Liver (tissue), 9 donors: ENCODE measurements around the gene ATP1A3. TPM values are rescaled to one million over a fixed set of nuclear protein-coding genes. Genes with fewer than 3 reads are reported as not detected.

ENCODE experiments used
- DNase-seq: peaks from one replicate; pipeline ENCODE4 v3.0.0-alpha.2; 2017; ENCODE audit warnings: low spot score
- H3K27ac ChIP-seq, 2 donors: one replicate each; pipeline ENCODE4 v1.7.0; 2013; ENCODE audit warnings: inconsistent platforms in 2 of 2, low read length in 2 of 2, control low read depth in 1 of 2, low read depth in 1 of 2, mild to moderate bottlenecking in 1 of 2
- H3K27me3 ChIP-seq, 4 donors: one replicate each; pipeline versions ENCODE4 v1.6.1 to v1.7.0; 2013; ENCODE audit warnings: low read length in 3 of 4, inconsistent platforms in 1 of 4, mild to moderate bottlenecking in 1 of 4, moderate library complexity in 1 of 4; ENCODE audit not compliant: control insufficient read depth in 4 of 4, insufficient read depth in 4 of 4
- H3K36me3 ChIP-seq, 4 donors: one replicate each; pipeline versions ENCODE4 v1.6.1 to v1.7.0; 2013; ENCODE audit warnings: low read length in 3 of 4, mild to moderate bottlenecking in 3 of 4, low read depth in 1 of 4, moderate library complexity in 1 of 4; ENCODE audit not compliant: control insufficient read depth in 4 of 4, insufficient read depth in 3 of 4
- H3K4me1 ChIP-seq, 4 donors: one replicate each; pipeline versions ENCODE4 v1.6.1 to v1.7.0; 2013; ENCODE audit warnings: low read length in 3 of 4, mild to moderate bottlenecking in 3 of 4, moderate library complexity in 1 of 4; ENCODE audit not compliant: control insufficient read depth in 4 of 4, insufficient read depth in 4 of 4
- H3K4me3 ChIP-seq, 3 donors: one replicate each; pipeline versions ENCODE4 v1.6.1 to v1.7.0; 2013; ENCODE audit warnings: low read length in 3 of 3, control low read depth in 1 of 3, low read depth in 1 of 3, mild to moderate bottlenecking in 1 of 3
- H3K9ac ChIP-seq, 2 donors: one replicate each; pipeline ENCODE4 v1.7.0; 2013; ENCODE audit warnings: low read length in 2 of 2, mild to moderate bottlenecking in 2 of 2, moderate library complexity in 2 of 2, control low read depth in 1 of 2, low read depth in 1 of 2
- H3K9me3 ChIP-seq, 4 donors: one replicate each; pipeline versions ENCODE4 v1.6.1 to v1.7.0; 2013; ENCODE audit warnings: low read length in 3 of 4; ENCODE audit not compliant: control insufficient read depth in 4 of 4
- FOXA2 ChIP-seq: IDR thresholded peaks from 2 replicates; pipeline ENCODE4 v1.6.1; 2016; ENCODE audit warnings: antibody characterized with exemption
- GABPA ChIP-seq, 2 donors: IDR thresholded peaks in 1 of 2; conservative IDR thresholded peaks in 1 of 2; 2 replicates each; pipeline ENCODE4 v1.6.1; 2016; ENCODE audit warnings: antibody characterized with exemption in 2 of 2, mild to moderate bottlenecking in 1 of 2, moderate library complexity in 1 of 2
- HNF4A ChIP-seq, 2 donors: conservative IDR thresholded peaks; 2 replicates each; pipeline ENCODE4 v1.6.1; 2016; ENCODE audit warnings: antibody characterized with exemption in 2 of 2, mild to moderate bottlenecking in 2 of 2
- HNF4G ChIP-seq: IDR thresholded peaks from 2 replicates; pipeline ENCODE4 v1.6.1; 2016; ENCODE audit warnings: antibody characterized with exemption
- JUND ChIP-seq, 2 donors: IDR thresholded peaks; 2 replicates each; pipeline ENCODE4 v1.6.1; 2016; ENCODE audit warnings: antibody characterized with exemption in 2 of 2
- NR2F2 ChIP-seq: IDR thresholded peaks from 2 replicates; pipeline ENCODE4 v1.6.1; 2016; ENCODE audit warnings: antibody characterized with exemption
- RAD21 ChIP-seq, 2 donors: IDR thresholded peaks; 2 replicates each; pipeline ENCODE4 v1.6.1; 2016; ENCODE audit warnings: antibody characterized with exemption in 2 of 2, mild to moderate bottlenecking in 2 of 2
- RXRA ChIP-seq, 2 donors: IDR thresholded peaks; 2 replicates each; pipeline ENCODE4 v1.6.1; 2017 to 2018; ENCODE audit warnings: antibody characterized with exemption in 2 of 2, mild to moderate bottlenecking in 1 of 2
- SP1 ChIP-seq: IDR thresholded peaks from 2 replicates; pipeline ENCODE4 v1.6.1; 2018; ENCODE audit warnings: antibody characterized with exemption, mild to moderate bottlenecking
- TAF1 ChIP-seq: conservative IDR thresholded peaks from 2 replicates; pipeline ENCODE4 v1.6.1; 2016; ENCODE audit warnings: antibody characterized with exemption, mild to moderate bottlenecking
- YY1 ChIP-seq: IDR thresholded peaks from 2 replicates; pipeline ENCODE4 v1.6.1; 2016; ENCODE audit warnings: antibody characterized with exemption, mild to moderate bottlenecking
- WGBS: extraction: QIAGEN DNeasy Blood & Tissue Kit; methylation state at CpG from one replicate; pipeline ENCODE4 v1.1.7; 2013; 5-methylcytosine and 5-hydroxymethylcytosine counted together
- polyA plus RNA-seq, 2 donors: library from polyadenylated mRNA; stranded (reverse) in 1 of 2; unstranded in 1 of 2; fragments of 200-250 nt in 1 of 2; fragments of >200 nt in 1 of 2; fragmentation: Nextera tagmentation in 1 of 2; extraction: Ambion mirVana in 1 of 2; gene quantifications; one replicate each; pipeline versions ENCODE4 v1.2.1 to v1.2.3, GENCODE V29; 2013 to 2015
- total RNA-seq, 2 donors: library from RNA; depleted of rRNA; stranded (reverse); fragments of >200 nt; gene quantifications; one replicate each; pipeline ENCODE4 v1.2.3, GENCODE V29; 2014
- TF ChIP-seq, protein P1 (sequence below): IDR thresholded peaks from 2 replicates; pipeline ENCODE4 v1.6.1; 2016; ENCODE audit warnings: antibody characterized with exemption
- TF ChIP-seq, protein P2 (sequence below): fragments of 150-350 bp; IDR thresholded peaks from 2 replicates; pipeline ENCODE4 v1.5.1; 2017; ENCODE audit warnings: improper control_type of control experiment, low read depth, low read length; ENCODE audit not compliant: missing input control
- TF ChIP-seq, protein P3 (sequence below): IDR thresholded peaks from 2 replicates; pipeline ENCODE4 v1.6.1; 2016; ENCODE audit warnings: antibody characterized with exemption
- donor health status: healthy.
- donor health status: healthy.
- donor health status: healthy.
- donor health status: healthy.
- donor health status: healthy.

ATP1A3 gene
- total and polyA plus RNA-seq, 4 donors, result 0.05 to 0.09 (median 0.08) TPM; not detected in 1

DNA sequence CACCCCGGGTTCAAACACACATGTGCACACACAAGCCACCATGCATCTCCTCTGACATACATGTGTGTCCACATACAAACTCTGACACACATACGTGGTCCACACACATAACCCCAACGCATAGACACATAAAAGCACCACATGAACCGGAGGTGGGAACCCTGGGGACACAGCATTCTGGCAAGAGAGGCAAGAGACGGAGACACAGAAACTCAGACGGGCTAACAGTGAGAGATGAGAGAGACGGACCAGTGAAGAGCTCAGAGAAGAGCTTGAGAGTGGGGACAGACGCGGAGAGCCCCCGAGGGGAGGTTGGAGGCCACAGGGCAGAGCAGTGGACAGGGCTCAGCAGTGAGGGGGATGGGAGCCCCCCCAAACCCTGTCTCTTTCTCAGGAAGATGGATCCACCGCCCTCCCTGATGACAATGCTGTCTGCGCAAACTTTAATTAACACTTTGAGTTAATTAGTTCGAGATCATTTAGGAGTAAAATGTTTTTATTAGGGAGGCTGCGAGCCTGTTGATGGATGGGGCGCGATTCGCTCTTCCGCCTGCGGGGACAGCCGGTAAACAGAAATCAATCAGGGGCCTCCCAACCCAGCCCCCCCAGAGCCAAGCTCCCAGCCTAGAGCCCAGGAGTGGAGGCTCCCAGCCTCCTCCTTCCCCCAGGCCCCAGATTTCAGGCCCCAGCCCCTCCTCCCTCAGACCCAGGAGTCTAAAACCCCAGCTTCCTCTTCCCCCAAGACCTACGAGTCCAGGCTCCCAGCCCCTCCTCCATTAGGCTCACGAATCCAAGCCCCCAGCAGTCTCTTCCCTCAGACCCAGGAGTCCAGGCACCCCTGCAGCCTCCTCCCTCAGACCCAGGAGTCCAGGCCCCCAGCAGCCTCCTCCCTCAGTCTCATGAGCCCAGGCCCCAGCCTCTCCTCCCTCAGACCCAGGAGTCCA, 56.2 kb downstream of the ATP1A3 start:
- WGBS, result 55% methylated on average over 22 of the region's 22 CpGs
- H3K9me3 ChIP-seq, result no peaks in the 10 kb centered on the region
- H3K4me3 ChIP-seq, result no peak overlapping the region
- H3K4me1 ChIP-seq, result peaks cover 0 to 10% (median 3%) of the 10 kb centered on the region in 4 donors
- H3K36me3 ChIP-seq, result no peaks in the 10 kb centered on the region
- no peak for DNase-seq
- H3K27me3 ChIP-seq, result peaks cover 0 to 12% (median 3%) of the 10 kb centered on the region in 4 donors
- no peak overlapping the region for H3K27ac ChIP-seq
- no peak overlapping the region for H3K9ac ChIP-seq
- TF ChIP-seq HNF4A (conservative IDR thresholded peaks at IDR 0.05) (no peak), RAD21 (IDR thresholded peaks at IDR 0.05) (no peak), HNF4G (no peak), GABPA (IDR thresholded peaks at IDR 0.05 in 1 of 2, conservative IDR thresholded peaks at IDR 0.05 in 1 of 2) (no peak), RXRA (IDR thresholded peaks at IDR 0.05) (no peak), FOXA2 (no peak)
- TF ChIP-seq, protein P1, sequence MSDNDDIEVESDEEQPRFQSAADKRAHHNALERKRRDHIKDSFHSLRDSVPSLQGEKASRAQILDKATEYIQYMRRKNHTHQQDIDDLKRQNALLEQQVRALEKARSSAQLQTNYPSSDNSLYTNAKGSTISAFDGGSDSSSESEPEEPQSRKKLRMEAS, result no peak
- TF ChIP-seq, protein P2, sequence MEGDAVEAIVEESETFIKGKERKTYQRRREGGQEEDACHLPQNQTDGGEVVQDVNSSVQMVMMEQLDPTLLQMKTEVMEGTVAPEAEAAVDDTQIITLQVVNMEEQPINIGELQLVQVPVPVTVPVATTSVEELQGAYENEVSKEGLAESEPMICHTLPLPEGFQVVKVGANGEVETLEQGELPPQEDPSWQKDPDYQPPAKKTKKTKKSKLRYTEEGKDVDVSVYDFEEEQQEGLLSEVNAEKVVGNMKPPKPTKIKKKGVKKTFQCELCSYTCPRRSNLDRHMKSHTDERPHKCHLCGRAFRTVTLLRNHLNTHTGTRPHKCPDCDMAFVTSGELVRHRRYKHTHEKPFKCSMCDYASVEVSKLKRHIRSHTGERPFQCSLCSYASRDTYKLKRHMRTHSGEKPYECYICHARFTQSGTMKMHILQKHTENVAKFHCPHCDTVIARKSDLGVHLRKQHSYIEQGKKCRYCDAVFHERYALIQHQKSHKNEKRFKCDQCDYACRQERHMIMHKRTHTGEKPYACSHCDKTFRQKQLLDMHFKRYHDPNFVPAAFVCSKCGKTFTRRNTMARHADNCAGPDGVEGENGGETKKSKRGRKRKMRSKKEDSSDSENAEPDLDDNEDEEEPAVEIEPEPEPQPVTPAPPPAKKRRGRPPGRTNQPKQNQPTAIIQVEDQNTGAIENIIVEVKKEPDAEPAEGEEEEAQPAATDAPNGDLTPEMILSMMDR, result no peak
- TF ChIP-seq, protein P3, sequence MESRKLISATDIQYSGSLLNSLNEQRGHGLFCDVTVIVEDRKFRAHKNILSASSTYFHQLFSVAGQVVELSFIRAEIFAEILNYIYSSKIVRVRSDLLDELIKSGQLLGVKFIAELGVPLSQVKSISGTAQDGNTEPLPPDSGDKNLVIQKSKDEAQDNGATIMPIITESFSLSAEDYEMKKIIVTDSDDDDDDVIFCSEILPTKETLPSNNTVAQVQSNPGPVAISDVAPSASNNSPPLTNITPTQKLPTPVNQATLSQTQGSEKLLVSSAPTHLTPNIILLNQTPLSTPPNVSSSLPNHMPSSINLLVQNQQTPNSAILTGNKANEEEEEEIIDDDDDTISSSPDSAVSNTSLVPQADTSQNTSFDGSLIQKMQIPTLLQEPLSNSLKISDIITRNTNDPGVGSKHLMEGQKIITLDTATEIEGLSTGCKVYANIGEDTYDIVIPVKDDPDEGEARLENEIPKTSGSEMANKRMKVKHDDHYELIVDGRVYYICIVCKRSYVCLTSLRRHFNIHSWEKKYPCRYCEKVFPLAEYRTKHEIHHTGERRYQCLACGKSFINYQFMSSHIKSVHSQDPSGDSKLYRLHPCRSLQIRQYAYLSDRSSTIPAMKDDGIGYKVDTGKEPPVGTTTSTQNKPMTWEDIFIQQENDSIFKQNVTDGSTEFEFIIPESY, result no peak

DNA sequence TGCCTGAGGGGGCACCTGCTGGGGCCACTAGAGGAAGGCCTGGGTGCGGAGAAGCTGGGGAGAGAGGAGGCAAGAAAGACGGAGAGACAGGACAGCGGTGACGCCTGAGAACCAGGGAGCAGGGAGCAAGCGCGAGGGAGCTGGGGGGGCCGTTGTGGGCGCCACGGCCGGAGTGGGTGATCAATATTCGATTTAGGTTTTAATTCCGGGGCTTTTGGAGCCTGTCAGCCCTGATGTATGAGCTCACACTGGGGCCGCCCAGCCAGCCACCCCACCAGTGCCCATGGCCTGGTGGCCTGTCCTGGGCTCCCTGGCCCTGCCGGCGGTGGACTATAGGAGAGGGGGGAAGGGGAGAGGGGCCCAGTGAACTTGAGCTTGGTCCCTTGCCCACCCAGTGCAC, 57.1 kb downstream of the ATP1A3 start:
- H3K27ac ChIP-seq, result no peak overlapping the region
- H3K36me3 ChIP-seq, result no peaks in the 10 kb centered on the region
- peaks cover 0 to 12% (median 6%) of the 10 kb centered on the region in 4 donors for H3K27me3 ChIP-seq
- peaks cover 0 to 10% (median 3%) of the 10 kb centered on the region in 4 donors for H3K4me1 ChIP-seq
- no peak for DNase-seq
- TF ChIP-seq HNF4G, result no peak
- no peak for TF ChIP-seq SP1
- TF ChIP-seq, protein P1, result no peak
- no peak for TF ChIP-seq NR2F2
- no peak for TF ChIP-seq YY1
- TF ChIP-seq, protein P2, result no peak
- TF ChIP-seq JUND (IDR thresholded peaks at IDR 0.05), result no peak
- TF ChIP-seq TAF1, result no peak
- TF ChIP-seq, protein P3, result no peak
- no peak for TF ChIP-seq RXRA (IDR thresholded peaks at IDR 0.05)
- TF ChIP-seq RAD21 (IDR thresholded peaks at IDR 0.05), result no peak
- no peak overlapping the region for H3K4me3 ChIP-seq
- WGBS, result 64% methylated on average over 15 of the region's 15 CpGs
- no peaks in the 10 kb centered on the region for H3K9me3 ChIP-seq
- no peak overlapping the region for H3K9ac ChIP-seq
